DOHH2 (cell line): ENCODE data around the gene CACNA1D.

Source experiments
- H3F3A ChIP-seq: fragments of 200-600 bp; sonication (generic), shearing (Covaris generic); 2 replicates; pipeline ENCODE4 v1.6.0; 2016; ENCODE audit warnings: antibody characterized with exemption, mild to moderate bottlenecking; ENCODE audit not compliant: control insufficient read depth, insufficient read depth
- H3K27ac ChIP-seq: fragments of 200-600 bp; sonication (generic); 2 replicates; pipeline ENCODE4 v1.5.1; 2014; ENCODE audit warnings: low read depth, mild to moderate bottlenecking, low read length, moderate library complexity
- H3K27me3 ChIP-seq: fragments of 200-600 bp; sonication (generic); 2 replicates; pipeline ENCODE4 v1.6.1; 2014; ENCODE audit warnings: mild to moderate bottlenecking, low read length, mixed read lengths; ENCODE audit not compliant: control insufficient read depth
- H3K36me3 ChIP-seq: fragments of 200-600 bp; sonication (generic); 2 replicates; pipeline ENCODE4 v1.6.1; 2014; ENCODE audit warnings: mild to moderate bottlenecking, low read length, moderate library complexity, mixed read lengths; ENCODE audit not compliant: control insufficient read depth
- H3K4me1 ChIP-seq: fragments of 200-600 bp; sonication (generic); 2 replicates; pipeline ENCODE4 v1.6.1; 2014; ENCODE audit warnings: mild to moderate bottlenecking, low read length, mixed read lengths; ENCODE audit not compliant: control insufficient read depth
- H3K4me2 ChIP-seq: fragments of 200-600 bp; sonication (generic); 2 replicates; pipeline ENCODE4 v1.6.0; 2014; ENCODE audit warnings: mild to moderate bottlenecking, low read length, moderate library complexity
- H3K4me3 ChIP-seq: fragments of 200-600 bp; sonication (generic); 2 replicates; pipeline ENCODE4 v1.5.1; 2014; ENCODE audit warnings: mild to moderate bottlenecking, low read length, mixed read lengths
- H3K79me2 ChIP-seq: fragments of 200-600 bp; sonication (generic); 2 replicates; pipeline ENCODE4 v1.6.1; 2014; ENCODE audit warnings: mild to moderate bottlenecking, low read length, mixed read lengths; ENCODE audit not compliant: control insufficient read depth
- H3K9me2 ChIP-seq: fragments of 200-600 bp; sonication (generic); replicated peaks from 2 replicates; pipeline ENCODE4 v1.6.1; 2014; ENCODE audit warnings: mild to moderate bottlenecking, low read length, mixed read lengths; ENCODE audit not compliant: control insufficient read depth
- H3K9me3 ChIP-seq: fragments of 200-600 bp; sonication (generic); 2 replicates; pipeline ENCODE4 v1.6.1; 2014; ENCODE audit warnings: antibody characterized with exemption, low read length, mixed read lengths; ENCODE audit not compliant: control insufficient read depth, insufficient read depth
- H4K20me1 ChIP-seq: fragments of 200-600 bp; sonication (generic); 2 replicates; pipeline ENCODE4 v1.6.0; 2014; ENCODE audit warnings: low read depth, mild to moderate bottlenecking, antibody characterized with exemption, low read length, moderate library complexity; ENCODE audit not compliant: control insufficient read depth, insufficient read depth
- CTCF ChIP-seq: fragments of 200-600 bp; sonication (generic); IDR thresholded peaks from one replicate; pipeline ENCODE4 v1.5.1; 2014; ENCODE audit warnings: antibody characterized with exemption, mild to moderate bottlenecking, low read depth, low read length; ENCODE audit not compliant: poor library complexity, severe bottlenecking
- EZH2phosphoT487 ChIP-seq: fragments of 200-600 bp; sonication (generic); IDR thresholded peaks from 2 replicates; pipeline ENCODE4 v1.6.1; 2017; ENCODE audit warnings: borderline replicate concordance, mild to moderate bottlenecking, antibody characterized with exemption, low read length, moderate library complexity, mixed read lengths

Gene CACNA1D

GRCh38 chr3:53821631-53822121, 327.3 kb downstream of the CACNA1D start:
- TF ChIP-seq EZH2phosphoT487 (no peak), CTCF (no peak)
- Histone ChIP-seq H3K27me3 (no peaks in the 10 kb centered on the region; the same call in 1 of the 2 replicates), H3K4me1 (no peaks in the 10 kb centered on the region), H3K4me2 (no peak overlapping the region), H3K27ac (no peak overlapping the region), H3K36me3 (no peaks in the 10 kb centered on the region), H3K79me2 (no peaks in the 10 kb centered on the region), H3K9me3 (no peaks in the 10 kb centered on the region), H3K4me3 (no peak overlapping the region), H3K9me2 (no peaks in the 10 kb centered on the region), H4K20me1 (no peaks in the 10 kb centered on the region), H3F3A (no peaks in the 10 kb centered on the region)

- TF ChIP-seq EZH2phosphoT487 (no peak), CTCF (no peak)
- no peaks in the 10 kb centered on the region for H3F3A ChIP-seq
- H3K4me2 ChIP-seq = no peak overlapping the region
- no peak overlapping the region for H3K27ac ChIP-seq
- no peaks in the 10 kb centered on the region for H3K9me3 ChIP-seq
- no peaks in the 10 kb centered on the region; the same call in 1 of the 2 replicates for H3K27me3 ChIP-seq
- H3K4me1 ChIP-seq = no peaks in the 10 kb centered on the region
- H3K36me3 ChIP-seq = no peaks in the 10 kb centered on the region
- H3K9me2 ChIP-seq = no peaks in the 10 kb centered on the region
- no peak overlapping the region for H3K4me3 ChIP-seq
- no peaks in the 10 kb centered on the region for H3K79me2 ChIP-seq
- no peaks in the 10 kb centered on the region for H4K20me1 ChIP-seq
Observed at GRCh38 chr3:53822331-53822741, 327.9 kb downstream of the CACNA1D start.

GRCh38 chr3:53823026-53823955, 328.9 kb downstream of the CACNA1D start:
- Histone ChIP-seq H3F3A (no peaks in the 10 kb centered on the region), H3K79me2 (no peaks in the 10 kb centered on the region), H3K27ac (no peak overlapping the region), H3K36me3 (no peaks in the 10 kb centered on the region), H3K9me3 (no peaks in the 10 kb centered on the region), H4K20me1 (no peaks in the 10 kb centered on the region), H3K9me2 (no peaks in the 10 kb centered on the region), H3K4me1 (no peaks in the 10 kb centered on the region), H3K27me3 (no peaks in the 10 kb centered on the region; the same call in 1 of the 2 replicates), H3K4me3 (no peak overlapping the region), H3K4me2 (no peak overlapping the region)
- TF ChIP-seq EZH2phosphoT487 (no peak), CTCF (no peak)
